Activated CD4-positive, alpha-beta T cell treated with anti-CD3 and anti-CD28 coated beads, Interleukin-2, amount 50 U/mL, for 4 hours (primary cell): ENCODE data around the gene TRIM40.

Source experiments
- DNase-seq, 2 experiments: peaks; one replicate each; pipeline ENCODE4 v3.0.0-alpha.2; 2020

TRIM40 gene

GRCh38 chr6:30135757-30136156 lies at the start of gene TRIM40:
Gene TRIM40 (plus strand): TSS chr6:30136140. CDS start chr6:30137037, 897 bp downstream.
- no peak for DNase-seq

- DNase-seq, result no peak
Observed at GRCh38 chr6:30087876-30088275, 48.1 kb upstream of the TRIM40 start.

GRCh38 chr6:30091577-30092381 lies 44.2 kb upstream of the TRIM40 start:
- no peak for DNase-seq

- DNase-seq, result no peak
Observed at GRCh38 chr6:30092852-30093543, 42.9 kb upstream of the TRIM40 start.

- no peak for DNase-seq
Observed at GRCh38 chr6:30093951-30094661, 41.8 kb upstream of the TRIM40 start.

- no peak for DNase-seq
Observed at GRCh38 chr6:30096829-30097228, 39.1 kb upstream of the TRIM40 start.

- DNase-seq, result no peak
Observed at GRCh38 chr6:30097902-30098768, 37.8 kb upstream of the TRIM40 start.

- no peak for DNase-seq
Observed at GRCh38 chr6:30100154-30100553, 35.8 kb upstream of the TRIM40 start.

- peak in 1 of 2 experiments; percentile 8 for DNase-seq
Observed at GRCh38 chr6:30100585-30101443, 35.1 kb upstream of the TRIM40 start.

GRCh38 chr6:30101444-30102413 lies 34.2 kb upstream of the TRIM40 start:
- DNase-seq, result peak; percentile 46 to 53

- no peak for DNase-seq
Observed at GRCh38 chr6:30102414-30102969, 33.4 kb upstream of the TRIM40 start.

- DNase-seq, result peak; percentile 79 to 82
Observed at GRCh38 chr6:30102970-30103871, 32.7 kb upstream of the TRIM40 start.

- no peak for DNase-seq
Observed at GRCh38 chr6:30103872-30104179, 32.1 kb upstream of the TRIM40 start.

GRCh38 chr6:30104661-30105060 lies 31.3 kb upstream of the TRIM40 start:
- DNase-seq, result no peak

GRCh38 chr6:30111266-30111856 lies 24.6 kb upstream of the TRIM40 start:
- DNase-seq, result no peak

GRCh38 chr6:30112402-30112994 lies 23.4 kb upstream of the TRIM40 start:
- no peak for DNase-seq

- no peak for DNase-seq
Observed at GRCh38 chr6:30113003-30113759, 22.8 kb upstream of the TRIM40 start, which contains the start of gene TRIM31. Gene TRIM31 (minus strand): TSS chr6:30113090. CDS start chr6:30112805, 285 bp downstream.
